ENCODE results near the gene GJA3. TPM values are rescaled to one million over a fixed set of nuclear protein-coding genes. Genes with fewer than 3 reads are reported as not detected.

GJA3 gene
- total and polyA plus RNA-seq, 2 experiments from 2014 or later, result 0.16 to 0.23 TPM

- Histone ChIP-seq H3K79me2 (no peaks in the 10 kb centered on the region), H2AFZ (no peak overlapping the region), H3K9me2 (replicated peaks; ENCODE audit: insufficient read depth) (no peaks in the 10 kb centered on the region), H3K27ac (no peak overlapping the region), H4K20me1 (ENCODE audit: insufficient read depth, poor library complexity, severe bottlenecking) (no peaks in the 10 kb centered on the region), H3K4me2 (peak overlapping the region; percentile 0), H3K36me3 (replicated peaks; ENCODE audit: insufficient read depth, low read depth) (no peaks in the 10 kb centered on the region), H3K27me3 (peaks cover 33% of the 10 kb centered on the region), H3K4me1 (ENCODE audit: insufficient read depth) (peaks cover 13% of the 10 kb centered on the region), H3K4me3 (no peak overlapping the region), H3K9me3 (ENCODE audit: low read depth) (no peaks in the 10 kb centered on the region)
- DNase-seq (ENCODE audit: low spot score), result no peak
- TF ChIP-seq CTCF (IDR thresholded peaks at IDR 0.05; ENCODE audit: poor library complexity) (no peak), EZH2phosphoT487 (IDR thresholded peaks at IDR 0.05; ENCODE audit: low read depth, severe bottlenecking, unreplicated experiment) (no peak), EZH2 (IDR thresholded peaks at IDR 0.05; ENCODE audit: borderline replicate concordance) (no peak)
- 58% methylated on average over 5 of the region's 5 CpGs for WGBS (ENCODE audit: low lambda C conversion rate, missing lambda C conversion rate)
Observed at GRCh38 chr13:20190076-20190475, 29.2 kb upstream of the GJA3 start.

- Histone ChIP-seq H3K4me3 (no peak overlapping the region), H3K27me3 (peaks cover 22% of the 10 kb centered on the region), H3K27ac (no peak overlapping the region), H4K20me1 (ENCODE audit: insufficient read depth, poor library complexity, severe bottlenecking) (no peaks in the 10 kb centered on the region), H3K9me2 (replicated peaks; ENCODE audit: insufficient read depth) (no peaks in the 10 kb centered on the region), H3K4me1 (ENCODE audit: insufficient read depth) (peaks cover 9% of the 10 kb centered on the region), H3K79me2 (no peaks in the 10 kb centered on the region), H3K36me3 (replicated peaks; ENCODE audit: insufficient read depth, low read depth) (no peaks in the 10 kb centered on the region), H2AFZ (no peak overlapping the region), H3K4me2 (no peak overlapping the region), H3K9me3 (ENCODE audit: low read depth) (no peaks in the 10 kb centered on the region)
- no peak for DNase-seq (ENCODE audit: low spot score)
- TF ChIP-seq EZH2phosphoT487 (IDR thresholded peaks at IDR 0.05; ENCODE audit: low read depth, severe bottlenecking, unreplicated experiment) (no peak), CTCF (IDR thresholded peaks at IDR 0.05; ENCODE audit: poor library complexity) (no peak), EZH2 (IDR thresholded peaks at IDR 0.05; ENCODE audit: borderline replicate concordance) (no peak)
- WGBS (ENCODE audit: low lambda C conversion rate, missing lambda C conversion rate), result 86% methylated on average over 28 of the region's 28 CpGs
Observed at GRCh38 chr13:20188667-20189553, 28.1 kb upstream of the GJA3 start.

GRCh38 chr13:20186771-20187170 is 25.9 kb upstream of the GJA3 start:
- H3K9me3 ChIP-seq (ENCODE audit: low read depth), result no peaks in the 10 kb centered on the region
- DNase-seq (ENCODE audit: low spot score), result no peak
- H3K27me3 ChIP-seq, result peaks cover 11% of the 10 kb centered on the region
- no peak overlapping the region for H2AFZ ChIP-seq
- 79% methylated on average over 6 of the region's 6 CpGs for WGBS (ENCODE audit: low lambda C conversion rate, missing lambda C conversion rate)
- no peaks in the 10 kb centered on the region for H3K79me2 ChIP-seq
- H3K4me1 ChIP-seq (ENCODE audit: insufficient read depth), result peaks cover 3% of the 10 kb centered on the region
- no peaks in the 10 kb centered on the region for H3K36me3 ChIP-seq (replicated peaks; ENCODE audit: insufficient read depth, low read depth)
- H3K4me2 ChIP-seq, result no peak overlapping the region
- no peaks in the 10 kb centered on the region for H3K9me2 ChIP-seq (replicated peaks; ENCODE audit: insufficient read depth)
- H3K4me3 ChIP-seq, result no peak overlapping the region
- H3K27ac ChIP-seq, result no peak overlapping the region
- TF ChIP-seq EZH2 (IDR thresholded peaks at IDR 0.05; ENCODE audit: borderline replicate concordance), result no peak
- no peak for TF ChIP-seq EZH2phosphoT487 (IDR thresholded peaks at IDR 0.05; ENCODE audit: low read depth, severe bottlenecking, unreplicated experiment)
- no peak for TF ChIP-seq CTCF (IDR thresholded peaks at IDR 0.05; ENCODE audit: poor library complexity)
- no peaks in the 10 kb centered on the region for H4K20me1 ChIP-seq (ENCODE audit: insufficient read depth, poor library complexity, severe bottlenecking)

All from hepatocyte (in vitro differentiated cells).